AG10803 (cell line): ENCODE results near the gene SLC6A4.

Experiments used
- DNase-seq: peaks from one replicate; pipeline ENCODE4 v3.0.0; 2010; ENCODE audit warnings: low read depth
- H3K4me3 ChIP-seq: 2 replicates; pipeline ENCODE4 v1.5.1; 2011; ENCODE audit warnings: mild to moderate bottlenecking, low read length, control low read depth
- CTCF ChIP-seq: conservative IDR thresholded peaks from 2 replicates; pipeline ENCODE4 v1.5.1; 2011; ENCODE audit warnings: mild to moderate bottlenecking, low read length, control low read depth, inconsistent platforms

SLC6A4 gene

GRCh38 chr17:30200106-30200505 lies 35.4 kb downstream of the SLC6A4 start:
- no peak overlapping the region for H3K4me3 ChIP-seq
- TF ChIP-seq CTCF, result no peak
- DNase-seq, result no peak

GRCh38 chr17:30199600-30199999 lies 35.9 kb downstream of the SLC6A4 start:
- no peak for TF ChIP-seq CTCF
- H3K4me3 ChIP-seq, result no peak overlapping the region
- DNase-seq, result no peak

GRCh38 chr17:30197416-30197815 lies 38.1 kb downstream of the SLC6A4 start:
- no peak for TF ChIP-seq CTCF
- H3K4me3 ChIP-seq, result no peak overlapping the region
- no peak for DNase-seq

- TF ChIP-seq CTCF, result no peak
- no peak overlapping the region for H3K4me3 ChIP-seq
- DNase-seq, result no peak
Measured at GRCh38 chr17:30196504-30196903, 39.0 kb downstream of the SLC6A4 start.

GRCh38 chr17:30191072-30191471 lies 44.4 kb downstream of the SLC6A4 start:
- H3K4me3 ChIP-seq, result no peak overlapping the region
- DNase-seq, result no peak
- no peak for TF ChIP-seq CTCF

GRCh38 chr17:30188211-30188939 lies 47.1 kb downstream of the SLC6A4 start:
- no peak for DNase-seq
- H3K4me3 ChIP-seq, result no peak overlapping the region
- TF ChIP-seq CTCF, result no peak

GRCh38 chr17:30187573-30187972 lies 47.9 kb downstream of the SLC6A4 start:
- H3K4me3 ChIP-seq, result no peak overlapping the region
- no peak for DNase-seq
- no peak for TF ChIP-seq CTCF
